Measurements from ENCODE around the gene ZNF385B.

ZNF385B gene

GRCh38 chr2:179818546-179818945, 42.9 kb downstream of the ZNF385B start:
- TF ChIP-seq YY1 (IDR thresholded peaks at IDR 0.05; ENCODE audit: low read depth) = no peak
- no peak for TF ChIP-seq EGR1 (IDR thresholded peaks at IDR 0.05)
- no peak for TF ChIP-seq REST (IDR thresholded peaks at IDR 0.05; ENCODE audit: low read depth)

- TF ChIP-seq RAD21 (IDR thresholded peaks at IDR 0.05; ENCODE audit: low read depth) (no peak), NFIC (IDR thresholded peaks at IDR 0.05) (no peak), CEBPB (IDR thresholded peaks at IDR 0.05) (no peak), USF1 (IDR thresholded peaks at IDR 0.05) (no peak), MAX (IDR thresholded peaks at IDR 0.05) (no peak), TCF12 (IDR thresholded peaks at IDR 0.05; ENCODE audit: low read depth) (no peak), CREB1 (IDR thresholded peaks at IDR 0.05; ENCODE audit: low read depth) (no peak), YY1 (IDR thresholded peaks at IDR 0.05; ENCODE audit: low read depth) (no peak), EGR1 (IDR thresholded peaks at IDR 0.05) (no peak)
Measured at GRCh38 chr2:179817181-179817841, 44.1 kb downstream of the ZNF385B start.

GRCh38 chr2:179814050-179814449, 47.4 kb downstream of the ZNF385B start:
- TF ChIP-seq NFIC (IDR thresholded peaks at IDR 0.05) (no peak), TEAD4 (IDR thresholded peaks at IDR 0.05) (no peak), RAD21 (IDR thresholded peaks at IDR 0.05; ENCODE audit: low read depth) (no peak), ZBTB7A (IDR thresholded peaks at IDR 0.05; ENCODE audit: low read depth) (no peak), CEBPB (IDR thresholded peaks at IDR 0.05) (no peak), MAX (IDR thresholded peaks at IDR 0.05) (no peak), USF1 (IDR thresholded peaks at IDR 0.05) (no peak), YY1 (IDR thresholded peaks at IDR 0.05; ENCODE audit: low read depth) (no peak), CREB1 (IDR thresholded peaks at IDR 0.05; ENCODE audit: low read depth) (no peak), TCF12 (IDR thresholded peaks at IDR 0.05; ENCODE audit: low read depth) (no peak), EGR1 (IDR thresholded peaks at IDR 0.05) (no peak), TAF1 (IDR thresholded peaks at IDR 0.05; ENCODE audit: low read depth) (no peak), EP300 (IDR thresholded peaks at IDR 0.05; ENCODE audit: borderline replicate concordance) (no peak), REST (IDR thresholded peaks at IDR 0.05; ENCODE audit: low read depth) (no peak), FOXM1 (IDR thresholded peaks at IDR 0.05; ENCODE audit: borderline replicate concordance, low read depth) (no peak)

GRCh38 chr2:179812501-179812900, 48.9 kb downstream of the ZNF385B start:
- TF ChIP-seq RAD21 (IDR thresholded peaks at IDR 0.05; ENCODE audit: low read depth) (no peak), NFIC (IDR thresholded peaks at IDR 0.05) (no peak), USF1 (IDR thresholded peaks at IDR 0.05) (no peak), TCF12 (IDR thresholded peaks at IDR 0.05; ENCODE audit: low read depth) (no peak), MAX (IDR thresholded peaks at IDR 0.05) (no peak)

GRCh38 chr2:179811042-179811441, 50.4 kb downstream of the ZNF385B start:
- TF ChIP-seq TCF12 (IDR thresholded peaks at IDR 0.05; ENCODE audit: low read depth) = no peak
- no peak for TF ChIP-seq FOXM1 (IDR thresholded peaks at IDR 0.05; ENCODE audit: borderline replicate concordance, low read depth)
- TF ChIP-seq ZBTB7A (IDR thresholded peaks at IDR 0.05; ENCODE audit: low read depth) = no peak
- no peak for TF ChIP-seq YY1 (IDR thresholded peaks at IDR 0.05; ENCODE audit: low read depth)
- TF ChIP-seq CEBPB (IDR thresholded peaks at IDR 0.05) = no peak
- TF ChIP-seq EP300 (IDR thresholded peaks at IDR 0.05; ENCODE audit: borderline replicate concordance) = no peak
- no peak for TF ChIP-seq EGR1 (IDR thresholded peaks at IDR 0.05)
- TF ChIP-seq TEAD4 (IDR thresholded peaks at IDR 0.05) = no peak
- no peak for TF ChIP-seq TAF1 (IDR thresholded peaks at IDR 0.05; ENCODE audit: low read depth)
- no peak for TF ChIP-seq NFIC (IDR thresholded peaks at IDR 0.05)
- TF ChIP-seq RAD21 (IDR thresholded peaks at IDR 0.05; ENCODE audit: low read depth) = no peak
- TF ChIP-seq USF1 (IDR thresholded peaks at IDR 0.05) = no peak
- TF ChIP-seq CREB1 (IDR thresholded peaks at IDR 0.05; ENCODE audit: low read depth) = no peak
- TF ChIP-seq MAX (IDR thresholded peaks at IDR 0.05) = no peak

Measured in Ishikawa (cell line).